NCI-H2029 treated with DMSO at 0.1 percent for 48 hours (cell line): ENCODE results near the gene HOXC13.

ENCODE experiments used
- DNase-seq: peaks from one replicate; lab custom pipeline; 2025; lab: John Stamatoyannopoulos, UW

Gene HOXC13

GRCh38 chr12:53982648-53983567 is 44.3 kb downstream of the HOXC13 start:
- DNase-seq = no peak

- DNase-seq = no peak
These were observed 44.9 kb downstream of the HOXC13 start for GRCh38 chr12:53983568-53983949.

DNA sequence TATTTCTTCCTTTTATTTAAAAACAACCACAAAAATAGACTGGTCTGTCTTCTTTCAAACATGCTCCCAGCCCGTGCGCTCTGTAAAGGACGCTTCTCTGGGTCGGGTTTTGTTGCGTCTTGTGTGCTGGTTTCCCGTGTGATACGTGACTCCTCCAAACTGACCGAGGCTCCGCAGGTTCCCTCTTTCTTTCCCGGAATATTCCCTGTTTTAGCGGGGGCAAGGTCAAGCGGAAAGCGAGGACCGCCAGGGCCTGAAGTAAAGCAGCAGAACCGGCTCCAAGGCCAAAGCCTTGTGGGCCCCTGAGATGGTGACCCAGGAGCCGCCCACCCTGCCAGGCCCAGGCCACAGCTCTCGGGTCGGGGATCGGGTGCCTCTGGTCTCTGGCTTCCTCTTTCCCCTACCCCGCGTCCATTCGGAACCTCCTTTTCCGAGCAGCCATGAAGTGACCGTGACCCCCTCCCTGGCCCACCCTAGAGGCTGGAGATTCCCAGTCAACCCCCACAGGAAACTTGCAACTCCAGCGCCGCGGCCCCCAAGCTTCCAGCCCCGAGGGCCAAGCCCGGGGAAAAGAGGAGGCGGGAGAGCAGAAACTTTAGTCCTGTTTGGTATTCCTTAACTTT is 45.4 kb downstream of the HOXC13 start:
- DNase-seq = no peak

DNA sequence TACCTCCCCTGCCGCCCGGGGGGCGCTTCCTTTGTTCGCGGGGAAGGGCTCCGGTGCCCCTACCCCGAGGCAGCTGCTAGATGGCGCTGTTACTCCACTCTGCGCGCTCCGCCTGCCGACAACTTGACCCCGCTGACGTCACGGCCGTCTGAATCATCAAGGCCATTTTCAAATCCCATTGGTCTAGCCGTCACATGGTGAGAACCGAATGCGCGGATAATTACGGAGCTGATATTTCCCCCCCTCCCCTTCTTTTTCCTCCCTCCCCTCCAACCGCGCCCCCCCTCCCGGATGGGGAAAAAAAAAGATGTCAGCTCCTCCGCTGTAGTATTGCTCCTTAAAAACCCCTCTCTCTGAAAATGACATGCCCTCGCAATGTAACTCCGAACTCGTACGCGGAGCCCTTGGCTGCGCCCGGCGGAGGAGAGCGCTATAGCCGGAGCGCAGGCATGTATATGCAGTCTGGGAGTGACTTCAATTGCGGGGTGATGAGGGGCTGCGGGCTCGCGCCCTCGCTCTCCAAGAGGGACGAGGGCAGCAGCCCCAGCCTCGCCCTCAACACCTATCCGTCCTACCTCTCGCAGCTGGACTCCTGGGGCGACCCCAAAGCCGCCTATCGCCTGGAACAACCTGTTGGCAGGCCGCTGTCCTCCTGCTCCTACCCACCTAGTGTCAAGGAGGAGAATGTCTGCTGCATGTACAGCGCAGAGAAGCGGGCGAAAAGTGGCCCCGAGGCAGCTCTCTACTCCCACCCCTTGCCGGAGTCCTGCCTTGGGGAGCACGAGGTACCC is 46.5 kb downstream of the HOXC13 start, which contains the start of gene HOXC10:
TSS of gene HOXC10 (plus strand) at position 246 of the 791 bp plus-strand sequence. CDS start at position 360, 114 bp downstream.
- no peak for DNase-seq

DNA sequence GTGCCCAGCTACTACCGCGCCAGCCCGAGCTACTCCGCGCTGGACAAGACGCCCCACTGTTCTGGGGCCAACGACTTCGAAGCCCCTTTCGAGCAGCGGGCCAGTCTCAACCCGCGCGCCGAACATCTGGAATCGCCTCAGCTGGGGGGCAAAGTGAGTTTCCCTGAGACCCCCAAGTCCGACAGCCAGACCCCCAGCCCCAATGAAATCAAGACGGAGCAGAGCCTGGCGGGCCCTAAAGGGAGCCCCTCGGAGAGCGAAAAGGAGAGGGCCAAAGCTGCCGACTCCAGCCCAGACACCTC is 47.0 kb downstream of the HOXC13 start:
- no peak for DNase-seq

GRCh38 chr12:53985994-53986685 is 47.5 kb downstream of the HOXC13 start:
- no peak for DNase-seq

- DNase-seq = no peak
These were observed 48.3 kb downstream of the HOXC13 start for GRCh38 chr12:53986686-53987483.

DNA sequence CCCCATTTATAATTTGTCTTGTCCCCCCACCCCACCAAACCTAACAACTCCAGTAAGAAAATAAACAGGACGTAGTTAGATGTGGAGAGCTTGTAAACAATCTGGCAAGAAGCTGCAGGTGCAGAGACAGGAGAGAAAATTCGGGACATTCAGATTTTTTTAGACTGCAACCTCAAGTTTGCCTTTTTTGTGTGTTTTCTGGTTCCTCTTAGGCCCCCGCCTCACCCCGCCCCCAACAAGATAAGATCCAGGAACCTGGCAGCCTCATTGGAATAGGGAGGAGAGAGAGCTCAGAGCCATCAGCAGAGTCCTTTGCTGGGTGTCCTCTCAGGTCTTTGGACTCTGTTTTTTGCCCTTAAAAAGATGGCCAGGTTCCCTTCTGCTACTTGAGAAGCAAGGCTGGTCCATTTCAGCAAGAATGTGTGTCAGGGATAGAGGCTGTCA is 49.2 kb downstream of the HOXC13 start:
- no peak for DNase-seq

- no peak for DNase-seq
These were observed 50.1 kb downstream of the HOXC13 start for GRCh38 chr12:53988541-53989226.

- no peak for DNase-seq
These were observed 50.8 kb downstream of the HOXC13 start for GRCh38 chr12:53989227-53990113.

- no peak for DNase-seq
These were observed 51.9 kb downstream of the HOXC13 start for GRCh38 chr12:53990311-53991076.

DNA sequence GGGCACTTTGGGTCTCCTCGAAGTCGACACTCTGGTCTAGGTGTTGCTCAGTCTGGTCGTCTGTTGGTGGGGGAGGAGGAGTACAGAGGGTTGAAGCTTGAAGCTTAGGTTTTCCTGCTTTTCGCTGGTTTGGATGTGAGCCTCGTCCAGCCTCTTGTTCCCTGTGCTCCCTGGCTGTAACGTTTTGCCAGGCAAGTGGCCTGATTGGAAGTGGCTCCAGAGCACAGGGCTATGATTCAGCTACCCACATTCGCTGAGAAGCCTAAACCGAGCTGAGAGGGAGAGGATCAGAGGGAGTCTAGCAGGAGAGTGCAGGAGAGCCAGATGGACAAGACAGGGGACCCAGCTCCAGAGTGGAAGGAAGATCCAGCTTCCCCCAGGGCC is 52.4 kb downstream of the HOXC13 start:
- no peak for DNase-seq

DNA sequence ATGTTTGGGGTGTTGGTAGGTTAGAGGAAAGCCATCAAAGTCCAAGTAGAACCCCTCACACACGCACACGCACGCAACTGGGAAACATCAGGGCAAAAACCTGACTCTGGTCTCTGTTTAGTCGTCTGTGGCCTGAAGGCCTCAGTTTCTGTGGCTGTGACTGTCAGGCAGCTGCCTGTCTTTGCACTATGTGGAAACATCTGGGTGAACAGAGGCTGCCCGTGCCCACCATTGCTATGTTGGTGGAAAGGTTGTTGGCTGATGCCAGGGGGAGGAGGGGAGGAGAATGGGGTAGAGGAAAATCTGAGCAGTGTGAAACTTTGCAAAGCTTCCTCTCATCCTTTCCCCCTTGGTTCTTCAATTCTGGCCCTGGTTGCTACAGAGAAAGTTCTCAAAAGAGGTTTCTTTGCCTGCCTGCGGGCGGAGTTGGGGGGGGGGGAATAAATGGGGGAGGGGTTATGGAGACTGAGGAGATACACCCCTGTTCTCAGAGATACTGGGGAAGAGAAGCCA is 53.8 kb downstream of the HOXC13 start:
- DNase-seq = no peak

DNA sequence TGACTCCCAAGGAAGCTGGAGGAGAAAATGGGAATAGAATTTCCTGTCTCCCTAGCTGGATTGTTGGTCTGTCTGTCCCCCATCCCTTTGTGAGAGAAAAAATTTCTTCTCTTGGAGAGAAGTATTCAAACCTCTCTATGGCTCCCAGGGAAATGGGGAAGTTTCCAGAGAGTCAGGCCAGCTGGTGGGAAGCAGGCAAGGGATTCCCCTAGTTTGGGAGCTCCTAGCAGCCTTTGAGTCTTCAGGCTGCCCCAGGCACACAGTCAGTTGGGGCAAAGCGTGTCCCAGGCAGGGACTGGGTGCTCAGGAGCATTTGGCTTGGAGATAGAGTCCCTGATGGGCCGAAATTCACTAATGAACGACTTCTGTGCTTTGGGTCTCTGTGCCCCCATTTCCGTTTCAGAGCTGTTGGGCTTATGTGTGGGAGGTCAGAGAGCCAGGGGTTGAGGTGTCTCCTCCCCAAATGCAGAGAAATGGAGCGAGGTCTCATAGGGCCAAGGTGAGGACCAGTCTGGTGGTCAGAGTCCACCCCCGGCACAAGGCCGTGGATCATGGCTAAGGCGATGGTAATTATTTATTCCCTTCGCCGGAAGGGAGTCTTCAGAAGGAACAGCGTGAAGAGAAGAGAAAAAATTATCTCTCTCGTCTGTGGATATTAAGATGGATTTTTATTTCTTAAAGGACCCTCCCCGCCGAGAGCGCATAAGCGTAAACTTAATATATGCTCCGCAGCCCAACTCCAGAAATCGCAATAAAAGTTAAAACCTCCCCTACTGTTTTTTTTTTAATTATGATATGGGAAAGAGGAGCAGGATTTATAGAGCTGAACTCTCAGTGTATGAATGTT is 54.8 kb downstream of the HOXC13 start:
- no peak for DNase-seq

DNA sequence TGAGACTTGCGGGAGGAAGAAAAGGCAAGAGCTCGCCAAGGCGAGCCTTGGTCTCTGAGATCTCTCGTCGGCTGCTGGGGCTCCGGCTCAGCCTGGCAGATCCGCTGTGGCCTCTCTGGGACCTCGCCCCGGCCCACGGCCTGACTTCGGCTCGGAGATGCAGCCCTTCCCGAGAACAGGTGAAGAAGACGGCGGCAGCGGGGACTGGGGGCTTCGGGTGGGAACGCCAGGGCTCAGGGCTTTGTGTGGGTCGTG is 55.3 kb downstream of the HOXC13 start:
- no peak for DNase-seq

DNA sequence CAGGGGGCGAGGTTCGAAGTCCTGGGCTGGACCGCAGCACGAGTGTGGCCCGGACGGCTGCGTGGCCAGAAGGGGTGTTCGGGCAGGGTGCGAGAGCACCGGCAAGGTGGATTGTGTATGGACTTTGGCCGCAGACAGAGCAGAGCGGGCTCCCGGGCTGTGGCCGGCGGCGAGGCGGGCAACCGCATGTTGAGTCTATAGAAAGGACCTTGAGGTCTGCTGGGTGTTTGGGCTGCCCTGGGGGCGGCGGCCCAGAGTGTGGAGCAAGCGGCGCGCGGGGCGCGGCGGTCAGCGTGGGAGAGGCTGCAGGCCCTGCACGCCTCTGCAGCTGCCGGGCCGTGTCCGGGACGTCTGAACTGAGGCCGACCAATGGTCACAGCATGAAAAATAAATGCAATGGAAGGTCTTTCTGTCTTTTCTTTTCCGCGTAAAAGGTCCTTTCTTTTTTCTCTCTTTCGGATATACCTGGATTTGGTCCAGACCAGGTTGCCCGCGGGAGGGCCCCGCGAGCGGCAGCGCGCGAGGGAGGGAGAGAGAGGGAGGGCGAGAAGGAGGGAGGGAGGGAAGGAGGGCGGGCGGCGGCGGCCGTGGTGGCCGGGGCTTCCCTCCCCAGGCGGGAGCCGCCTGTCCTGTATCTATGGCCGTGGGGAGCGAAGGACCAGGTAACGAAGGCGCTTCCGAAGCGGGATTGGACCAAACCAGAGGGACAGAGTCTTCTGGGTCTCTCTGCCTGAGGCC is 55.8 kb downstream of the HOXC13 start:
- DNase-seq = no peak

DNA sequence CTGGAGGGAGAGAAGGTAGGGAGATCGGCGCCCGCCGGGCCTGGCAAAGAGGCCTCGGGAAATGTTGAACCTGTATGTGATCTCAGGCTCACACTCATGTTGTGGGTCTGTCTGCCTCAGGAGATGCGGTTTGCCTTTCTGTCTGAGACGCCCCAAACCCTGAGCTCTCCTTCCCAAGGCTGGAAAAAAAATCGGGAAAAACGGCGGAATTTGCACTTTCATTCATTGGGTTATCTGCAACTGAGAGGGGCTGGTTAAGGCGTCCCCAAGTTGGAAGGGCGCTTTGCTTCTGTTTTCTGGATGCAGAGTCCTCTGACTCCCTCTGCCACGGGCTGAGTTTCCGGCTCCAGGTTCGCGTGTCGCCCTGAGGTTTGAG is 56.4 kb downstream of the HOXC13 start:
- DNase-seq = no peak
